Chondrocyte (in vitro differentiated cells): ENCODE results near the gene CLEC19A. TPM values are rescaled to one million over a fixed set of nuclear protein-coding genes. Genes with fewer than 3 reads are reported as not detected.

Experiments used
- DNase-seq: peaks from one replicate; pipeline ENCODE4 v3.0.0; 2021; ENCODE audit warnings: mixed read lengths, low spot score
- H3K27ac Mint-ChIP-seq: one replicate; pipeline ENCODE4 v1.8.0; 2021; ENCODE audit warnings: mild to moderate bottlenecking, moderate library complexity, mixed read lengths; ENCODE audit not compliant: unreplicated experiment
- H3K27me3 Mint-ChIP-seq: 2 replicates; pipeline ENCODE4 v1.8.0; 2021; ENCODE audit warnings: low read depth, mixed read lengths
- H3K36me3 Mint-ChIP-seq: 2 replicates; pipeline ENCODE4 v1.8.0; 2021; ENCODE audit warnings: low read depth, mixed read lengths
- H3K4me1 Mint-ChIP-seq: 2 replicates; pipeline ENCODE4 v1.8.0; 2021; ENCODE audit warnings: low read depth, mild to moderate bottlenecking, mixed read lengths
- H3K4me3 Mint-ChIP-seq: one replicate; pipeline ENCODE4 v1.8.0; 2021; ENCODE audit warnings: mild to moderate bottlenecking, moderate library complexity, mixed read lengths; ENCODE audit not compliant: unreplicated experiment
- H3K9me3 Mint-ChIP-seq: 2 replicates; pipeline ENCODE4 v1.8.0; 2021; ENCODE audit warnings: low read depth, mixed read lengths
- CTCF ChIP-seq: fragments of 200-600 bp; sonication (generic); IDR thresholded peaks from 2 replicates; pipeline ENCODE4 v1.5.0; 2021; ENCODE audit warnings: antibody characterized with exemption, mild to moderate bottlenecking, moderate library complexity
- long read RNA-seq: library from polyadenylated mRNA; stranded (forward); transcript quantifications from one replicate; pipeline ENCODE4 v2.0.0, GENCODE V29; 2021
- total RNA-seq: library from RNA; stranded (reverse); gene quantifications from 3 replicates; pipeline ENCODE4 v1.2.1, GENCODE V29; 2021

CLEC19A gene
- not detected in 3 replicates for total RNA-seq
- long read RNA-seq = 0 reads

GRCh38 chr16:19285431-19285830 is at the start of gene CLEC19A:
CLEC19A (plus strand) TSS chr16:19285731; CDS start chr16:19285852, 121 bp downstream.
- no peak within 1 kb of the TSS for H3K27ac Mint-ChIP-seq
- TF ChIP-seq CTCF = no peak
- H3K36me3 Mint-ChIP-seq = no peaks in the 10 kb centered on the region
- peaks cover 3% of the 10 kb centered on the region for H3K27me3 Mint-ChIP-seq
- no peak for DNase-seq
- H3K4me1 Mint-ChIP-seq = peaks cover 3% of the 10 kb centered on the region
- no peak within 1 kb of the TSS for H3K4me3 Mint-ChIP-seq
- H3K9me3 Mint-ChIP-seq = no peaks in the 10 kb centered on the region

- Mint-ChIP-seq H3K4me3 (no peak overlapping the region), H3K27me3 (no peaks in the 10 kb centered on the region), H3K36me3 (peaks cover 3% of the 10 kb centered on the region), H3K9me3 (peaks cover 17% of the 10 kb centered on the region), H3K4me1 (no peaks in the 10 kb centered on the region), H3K27ac (no peak overlapping the region)
- no peak for TF ChIP-seq CTCF
- no peak for DNase-seq
These were observed 49.6 kb upstream of the CLEC19A start for GRCh38 chr16:19235886-19236285.

- no peak overlapping the region for H3K27ac Mint-ChIP-seq
- no peak overlapping the region for H3K4me3 Mint-ChIP-seq
- TF ChIP-seq CTCF = no peak
- H3K27me3 Mint-ChIP-seq = no peaks in the 10 kb centered on the region
- no peaks in the 10 kb centered on the region for H3K4me1 Mint-ChIP-seq
- peaks cover 17% of the 10 kb centered on the region for H3K9me3 Mint-ChIP-seq
- peaks cover 3% of the 10 kb centered on the region for H3K36me3 Mint-ChIP-seq
- DNase-seq = no peak
These were observed 48.8 kb upstream of the CLEC19A start for GRCh38 chr16:19236561-19237209.

GRCh38 chr16:19238406-19238805 is 47.1 kb upstream of the CLEC19A start:
- no peaks in the 10 kb centered on the region for H3K4me1 Mint-ChIP-seq
- no peak overlapping the region for H3K27ac Mint-ChIP-seq
- peaks cover 3% of the 10 kb centered on the region for H3K36me3 Mint-ChIP-seq
- no peak overlapping the region for H3K4me3 Mint-ChIP-seq
- peaks cover 2% of the 10 kb centered on the region for H3K27me3 Mint-ChIP-seq
- peaks cover 17% of the 10 kb centered on the region for H3K9me3 Mint-ChIP-seq
- no peak for TF ChIP-seq CTCF
- DNase-seq = no peak

- Mint-ChIP-seq H3K9me3 (peaks cover 17% of the 10 kb centered on the region), H3K4me1 (no peaks in the 10 kb centered on the region), H3K4me3 (no peak overlapping the region), H3K36me3 (peaks cover 3% of the 10 kb centered on the region), H3K27ac (no peak overlapping the region), H3K27me3 (peaks cover 2% of the 10 kb centered on the region)
- DNase-seq = no peak
- TF ChIP-seq CTCF = no peak
These were observed 45.9 kb upstream of the CLEC19A start for GRCh38 chr16:19239511-19240155.
